Activated naive CD4-positive, alpha-beta T cell treated with anti-CD3 and anti-CD28 coated beads, Interleukin-2, amount 50 U/mL, for 72 hours (primary cell): Measurements from ENCODE around the gene PPOX. TPM values are rescaled to one million over a fixed set of nuclear protein-coding genes. Genes with fewer than 3 reads are reported as not detected.

Experiments used
- ATAC-seq, 2 donors: fragments of 150-1000 bp; cut with Tn5 transposase; 2 replicates each; pipeline ENCODE4 v1.10.0; 2021; ENCODE audit warnings: mild to moderate bottlenecking in 2 of 2, moderate library complexity in 2 of 2
- DNase-seq, 2 donors: peaks; one replicate each; pipeline ENCODE4 v3.0.0; 2021 to 2022; ENCODE audit warnings: low spot score in 2 of 2
- H3K27ac Mint-ChIP-seq, 2 donors: one replicate each; pipeline ENCODE4 v1.8.0; 2022; ENCODE audit warnings: mild to moderate bottlenecking in 2 of 2, mixed read lengths in 2 of 2
- H3K36me3 Mint-ChIP-seq, 2 donors: one replicate each; pipeline ENCODE4 v1.8.0; 2022; ENCODE audit warnings: mixed read lengths in 2 of 2
- H3K9me3 Mint-ChIP-seq, 2 donors: one replicate each; pipeline ENCODE4 v1.8.0; 2022; ENCODE audit warnings: mixed read lengths in 2 of 2
- total RNA-seq, 2 donors: library from RNA; stranded (reverse); gene quantifications; one replicate each; pipeline ENCODE4 v1.2.3, GENCODE V29; 2022

The PPOX gene
- total RNA-seq, 2 donors from 2014 or later: 28.2 to 41.0 TPM

- no peaks in the 10 kb centered on the region for H3K36me3 Mint-ChIP-seq
- H3K27ac Mint-ChIP-seq: no peak overlapping the region
- ATAC-seq (no peak), DNase-seq (no peak)
- no peaks in the 10 kb centered on the region for H3K9me3 Mint-ChIP-seq
Observed at GRCh38 chr1:161220002-161220401, 53.8 kb downstream of the PPOX start.

Other genes with a start within 250 kb of the PPOX start
- not detected for gene ITLN2, start 211.6 kb upstream of the PPOX start, total RNA-seq
- gene F11R, start 145.3 kb upstream of the PPOX start, total RNA-seq: 10 to 100 TPM; 26.0 to 63.6 TPM
- 10 to 100 TPM; 59.3 to 66.8 TPM for gene TSTD1, start 127.5 kb upstream of the PPOX start, total RNA-seq
- 10 to 100 TPM; 50.8 to 90.6 TPM for gene USF1, start 120.4 kb upstream of the PPOX start, total RNA-seq
- gene ARHGAP30, start 96.5 kb upstream of the PPOX start, total RNA-seq: 100 to 1,000 TPM; 116 to 180 TPM
- under 1 TPM in 1 of 2 donors, not detected in 1; 0.16 TPM for gene NECTIN4, start 76.9 kb upstream of the PPOX start, total RNA-seq
- gene KLHDC9, start 68.1 kb upstream of the PPOX start, total RNA-seq: 1 to 10 TPM in 1 of 2 donors, not detected in 1; 2.2 TPM
- gene PFDN2, start 48.4 kb upstream of the PPOX start, total RNA-seq: 100 to 1,000 TPM in 1 of 2 donors, 10 to 100 TPM in 1; 95.3 to 156 TPM
- gene NIT1, start 48.3 kb upstream of the PPOX start, total RNA-seq: 10 to 100 TPM; 59.0 to 82.9 TPM
- gene DEDD, start 33.8 kb upstream of the PPOX start, total RNA-seq: 10 to 100 TPM; 40.1 to 41.8 TPM
- 100 to 1,000 TPM in 1 of 2 donors, 10 to 100 TPM in 1; 95.8 to 239 TPM for gene UFC1, start 12.4 kb upstream of the PPOX start, total RNA-seq
- 10 to 100 TPM; 30.3 to 60.3 TPM for gene USP21, start 6.9 kb upstream of the PPOX start, total RNA-seq
- gene B4GALT3, start 11.1 kb downstream of the PPOX start, total RNA-seq: 10 to 100 TPM; 39.0 to 92.4 TPM
- 1 to 10 TPM; 2.7 to 4.2 TPM for gene ADAMTS4, start 32.6 kb downstream of the PPOX start, total RNA-seq
- gene NDUFS2, start 35.9 kb downstream of the PPOX start, total RNA-seq: 100 to 1,000 TPM; 115 to 126 TPM
- 1 to 10 TPM in 1 of 2 donors, under 1 TPM in 1; 0.49 to 7.4 TPM for gene FCER1G, start 48.9 kb downstream of the PPOX start, total RNA-seq
- gene APOA2, start 57.2 kb downstream of the PPOX start, total RNA-seq: not detected
- 10 to 100 TPM; 13.3 to 17.7 TPM for gene TOMM40L, start 59.6 kb downstream of the PPOX start, total RNA-seq
- gene NR1I3, start 71.8 kb downstream of the PPOX start, total RNA-seq: not detected
- under 1 TPM in 1 of 2 donors, not detected in 1; 0.97 TPM for gene PCP4L1, start 92.3 kb downstream of the PPOX start, total RNA-seq
- gene MPZ, start 143.5 kb downstream of the PPOX start, total RNA-seq: 1 to 10 TPM; 6.4 to 7.1 TPM
- gene SDHC, start 148.0 kb downstream of the PPOX start, total RNA-seq: 100 to 1,000 TPM; 179 to 207 TPM
- not detected for gene CFAP126, start 201.4 kb downstream of the PPOX start, total RNA-seq